ENCODE results near the gene ORMDL1. TPM values are rescaled to one million over a fixed set of nuclear protein-coding genes. Genes with fewer than 3 reads are reported as not detected.

The ORMDL1 gene
- total RNA-seq, 2 experiments from 2014 or later: 104 to 106 TPM

- H3K36me3 ChIP-seq (ENCODE audit: insufficient read depth, low read length): peaks cover 16% of the 10 kb centered on the region
- no peaks in the 10 kb centered on the region for H3K9me3 ChIP-seq (ENCODE audit: control insufficient read depth in 1 of 2, insufficient read depth in 1 of 2, low read length in 2 of 2)
- Mint-ChIP-seq H3K4me1 (ENCODE audit: low read depth) (no peaks in the 10 kb centered on the region), H3K4me3 (no peak overlapping the region), H3K27ac (no peak overlapping the region), H3K27me3 (no peaks in the 10 kb centered on the region), H3K36me3 (ENCODE audit: low read depth) (peaks cover 44% of the 10 kb centered on the region), H3K9me3 (no peaks in the 10 kb centered on the region)
- no peak for ATAC-seq (ENCODE audit: poor library complexity)
- H3K4me3 ChIP-seq (ENCODE audit: low read length): no peak overlapping the region
- no peak for DNase-seq
- no peak for TF ChIP-seq CTCF (IDR thresholded peaks at IDR 0.05)
- no peaks in the 10 kb centered on the region for H3K4me1 ChIP-seq (ENCODE audit: insufficient read depth, low read length)
- ChIA-PET CTCF (no interaction called here), POLR2A (no interaction called here)
- H3K27me3 ChIP-seq (ENCODE audit: control insufficient read depth in 1 of 2, insufficient read depth in 2 of 2, low read length in 2 of 2): no peaks in the 10 kb centered on the region
- intact Hi-C loops (cut with DNase I, micrococcal nuclease): no loop called here
- no peak overlapping the region for H3K27ac ChIP-seq (ENCODE audit: low read depth in 1 of 2, low read length in 2 of 2)
Measured at GRCh38 chr2:189819297-189819704, 35.2 kb upstream of the ORMDL1 start.

- intact Hi-C loops (cut with DNase I, micrococcal nuclease): no loop called here
- H3K36me3 Mint-ChIP-seq (ENCODE audit: low read depth): peaks cover 52% of the 10 kb centered on the region
- H3K4me1 Mint-ChIP-seq (ENCODE audit: low read depth): no peaks in the 10 kb centered on the region
- H3K4me3 Mint-ChIP-seq: no peak overlapping the region
- CTCF ChIA-PET: no interaction called here
- no peaks in the 10 kb centered on the region for H3K9me3 ChIP-seq (ENCODE audit: control insufficient read depth in 1 of 2, insufficient read depth in 1 of 2, low read length in 2 of 2)
- no peaks in the 10 kb centered on the region for H3K4me1 ChIP-seq (ENCODE audit: insufficient read depth, low read length)
- H3K9me3 Mint-ChIP-seq: no peaks in the 10 kb centered on the region
- no peaks in the 10 kb centered on the region for H3K27me3 ChIP-seq (ENCODE audit: control insufficient read depth in 1 of 2, insufficient read depth in 2 of 2, low read length in 2 of 2)
- ATAC-seq (ENCODE audit: poor library complexity): no peak
- DNase-seq: no peak
- H3K36me3 ChIP-seq (ENCODE audit: insufficient read depth, low read length): peaks cover 16% of the 10 kb centered on the region
- no peaks in the 10 kb centered on the region for H3K27me3 Mint-ChIP-seq
- no peak overlapping the region for H3K4me3 ChIP-seq (ENCODE audit: low read length)
- no peak overlapping the region for H3K27ac Mint-ChIP-seq
- no peak for TF ChIP-seq CTCF (IDR thresholded peaks at IDR 0.05)
- POLR2A ChIA-PET: no interaction called here
- no peak overlapping the region for H3K27ac ChIP-seq (ENCODE audit: low read depth in 1 of 2, low read length in 2 of 2)
Measured at GRCh38 chr2:189818249-189819038, 34.3 kb upstream of the ORMDL1 start.

- H3K27me3 ChIP-seq (ENCODE audit: control insufficient read depth in 1 of 2, insufficient read depth in 2 of 2, low read length in 2 of 2): no peaks in the 10 kb centered on the region
- DNase-seq (no peak), ATAC-seq (ENCODE audit: poor library complexity) (no peak)
- Mint-ChIP-seq H3K4me3 (no peak overlapping the region), H3K27ac (no peak overlapping the region), H3K4me1 (ENCODE audit: low read depth) (no peaks in the 10 kb centered on the region), H3K36me3 (ENCODE audit: low read depth) (peaks cover 57% of the 10 kb centered on the region), H3K27me3 (no peaks in the 10 kb centered on the region), H3K9me3 (no peaks in the 10 kb centered on the region)
- no peak overlapping the region for H3K4me3 ChIP-seq (ENCODE audit: low read length)
- H3K9me3 ChIP-seq (ENCODE audit: control insufficient read depth in 1 of 2, insufficient read depth in 1 of 2, low read length in 2 of 2): no peaks in the 10 kb centered on the region
- peaks cover 14% of the 10 kb centered on the region for H3K36me3 ChIP-seq (ENCODE audit: insufficient read depth, low read length)
- intact Hi-C loops (cut with DNase I, micrococcal nuclease): no loop called here
- TF ChIP-seq CTCF (IDR thresholded peaks at IDR 0.05): no peak
- CTCF ChIA-PET: no interaction called here
- no peak overlapping the region for H3K27ac ChIP-seq (ENCODE audit: low read depth in 1 of 2, low read length in 2 of 2)
- H3K4me1 ChIP-seq (ENCODE audit: insufficient read depth, low read length): no peaks in the 10 kb centered on the region
- POLR2A ChIA-PET: no interaction called here
Measured at GRCh38 chr2:189803431-189803830, 19.3 kb upstream of the ORMDL1 start.

Data from CD4-positive, alpha-beta T cell (primary cell).